Adrenal gland (tissue), 5 donors: ENCODE measurements around the gene HELZ.

Experiments used
- POLR2A ChIP-seq, 2 donors: fragments of 450-650 bp; IDR thresholded peaks; one replicate each; pipeline ENCODE4 v1.6.1; 2017; ENCODE audit warnings: antibody characterized with exemption in 2 of 2, mild to moderate bottlenecking in 2 of 2, moderate library complexity in 1 of 2
- TF ChIP-seq, protein P1 (sequence below), 6 experiments: fragments of 450-650 bp in 4 of 6; fragments of 200-600 bp in 2 of 6; sonication (generic) in 1 of 6; IDR thresholded peaks; 1 replicate in 5 of 6; 2 replicates in 1 of 6; pipeline versions ENCODE4 v1.5.1 to v1.8.0; 2016 to 2021; ENCODE audit warnings: antibody characterized with exemption in 6 of 6, mild to moderate bottlenecking in 2 of 6, moderate library complexity in 1 of 6
- donor health status: DM: no; HTN: no; CAD: no.

DNA sequence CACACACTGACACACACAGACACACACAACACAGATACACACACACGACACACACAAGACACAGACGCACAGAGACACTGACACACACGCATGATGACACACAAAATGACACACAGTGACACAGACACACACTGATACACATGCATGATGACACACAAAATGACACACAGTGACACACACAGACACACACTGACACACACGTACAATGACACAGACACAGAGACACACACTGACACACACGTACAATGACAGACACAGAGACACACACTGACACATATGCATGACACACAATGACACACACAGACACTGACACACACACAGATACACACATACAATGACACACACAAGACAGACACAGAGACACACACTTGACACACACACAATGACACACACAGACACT lies 190.4 kb downstream of the HELZ start:
- TF ChIP-seq POLR2A (IDR thresholded peaks at IDR 0.05): no peak
- TF ChIP-seq, protein P1, sequence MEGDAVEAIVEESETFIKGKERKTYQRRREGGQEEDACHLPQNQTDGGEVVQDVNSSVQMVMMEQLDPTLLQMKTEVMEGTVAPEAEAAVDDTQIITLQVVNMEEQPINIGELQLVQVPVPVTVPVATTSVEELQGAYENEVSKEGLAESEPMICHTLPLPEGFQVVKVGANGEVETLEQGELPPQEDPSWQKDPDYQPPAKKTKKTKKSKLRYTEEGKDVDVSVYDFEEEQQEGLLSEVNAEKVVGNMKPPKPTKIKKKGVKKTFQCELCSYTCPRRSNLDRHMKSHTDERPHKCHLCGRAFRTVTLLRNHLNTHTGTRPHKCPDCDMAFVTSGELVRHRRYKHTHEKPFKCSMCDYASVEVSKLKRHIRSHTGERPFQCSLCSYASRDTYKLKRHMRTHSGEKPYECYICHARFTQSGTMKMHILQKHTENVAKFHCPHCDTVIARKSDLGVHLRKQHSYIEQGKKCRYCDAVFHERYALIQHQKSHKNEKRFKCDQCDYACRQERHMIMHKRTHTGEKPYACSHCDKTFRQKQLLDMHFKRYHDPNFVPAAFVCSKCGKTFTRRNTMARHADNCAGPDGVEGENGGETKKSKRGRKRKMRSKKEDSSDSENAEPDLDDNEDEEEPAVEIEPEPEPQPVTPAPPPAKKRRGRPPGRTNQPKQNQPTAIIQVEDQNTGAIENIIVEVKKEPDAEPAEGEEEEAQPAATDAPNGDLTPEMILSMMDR (IDR thresholded peaks at IDR 0.05): no peak
